Neutrophil (primary cell): Measurements from ENCODE around the gene JMY.

Experiments used
- H3K27ac ChIP-seq: fragments of 200-600 bp; sonication (generic); 2 replicates; pipeline ENCODE4 v1.5.1; 2016; ENCODE audit warnings: mild to moderate bottlenecking, moderate library complexity
- H3K27me3 ChIP-seq: fragments of 200-600 bp; sonication (generic); 2 replicates; pipeline ENCODE4 v1.6.0; 2016; ENCODE audit warnings: mild to moderate bottlenecking
- H3K36me3 ChIP-seq: fragments of 200-600 bp; sonication (generic); 2 replicates; pipeline ENCODE4 v1.5.1; 2017
- H3K4me1 ChIP-seq, 2 experiments: fragments of 200-600 bp in 1 of 2; sonication (generic) in 1 of 2; 1 replicate in 1 of 2; 2 replicates in 1 of 2; pipeline versions ENCODE4 v1.5.1 to v1.6.1; 2013 to 2016; ENCODE audit warnings: low read depth in 1 of 2, low read length in 1 of 2, mild to moderate bottlenecking in 1 of 2, moderate library complexity in 1 of 2; ENCODE audit not compliant: control insufficient read depth in 1 of 2, insufficient read depth in 1 of 2
- H3K4me3 ChIP-seq, 2 experiments: fragments of 200-600 bp in 1 of 2; sonication (generic) in 1 of 2; 1 replicate in 1 of 2; 2 replicates in 1 of 2; pipeline ENCODE4 v1.5.1; 2013 to 2016; ENCODE audit warnings: low read depth in 1 of 2, low read length in 1 of 2, mild to moderate bottlenecking in 1 of 2, moderate library complexity in 1 of 2
- H3K9me3 ChIP-seq: fragments of 200-600 bp; sonication (generic); 2 replicates; pipeline ENCODE4 v1.5.1; 2016
- CTCF ChIP-seq: fragments of 200-600 bp; sonication (generic); IDR thresholded peaks from 2 replicates; pipeline ENCODE4 v1.5.1; 2016; ENCODE audit warnings: antibody characterized with exemption

JMY gene

GRCh38 chr5:79273341-79273740, 37.4 kb downstream of the JMY start:
- Histone ChIP-seq H3K27me3 (no peaks in the 10 kb centered on the region), H3K36me3 (no peaks in the 10 kb centered on the region), H3K27ac (no peak overlapping the region), H3K4me3 (no peak overlapping the region), H3K9me3 (no peaks in the 10 kb centered on the region), H3K4me1 (no peaks in the 10 kb centered on the region)
- no peak for TF ChIP-seq CTCF

- Histone ChIP-seq H3K27ac (no peak overlapping the region), H3K27me3 (no peaks in the 10 kb centered on the region), H3K4me3 (no peak overlapping the region), H3K36me3 (no peaks in the 10 kb centered on the region), H3K4me1 (no peaks in the 10 kb centered on the region), H3K9me3 (no peaks in the 10 kb centered on the region)
- TF ChIP-seq CTCF = no peak
These were observed 48.9 kb downstream of the JMY start for GRCh38 chr5:79284846-79285245.

GRCh38 chr5:79285285-79285684, 49.4 kb downstream of the JMY start:
- TF ChIP-seq CTCF = no peak
- no peaks in the 10 kb centered on the region for H3K27me3 ChIP-seq
- no peaks in the 10 kb centered on the region for H3K9me3 ChIP-seq
- no peak overlapping the region for H3K27ac ChIP-seq
- H3K4me1 ChIP-seq = no peaks in the 10 kb centered on the region
- H3K4me3 ChIP-seq = no peak overlapping the region
- no peaks in the 10 kb centered on the region for H3K36me3 ChIP-seq

GRCh38 chr5:79285833-79286232, 49.9 kb downstream of the JMY start:
- no peak for TF ChIP-seq CTCF
- no peak overlapping the region for H3K27ac ChIP-seq

GRCh38 chr5:79287380-79287779, 51.4 kb downstream of the JMY start:
- no peaks in the 10 kb centered on the region for H3K27me3 ChIP-seq
- no peak overlapping the region for H3K4me3 ChIP-seq
- H3K27ac ChIP-seq = no peak overlapping the region
- no peaks in the 10 kb centered on the region for H3K9me3 ChIP-seq
- TF ChIP-seq CTCF = no peak
- H3K36me3 ChIP-seq = no peaks in the 10 kb centered on the region
- no peaks in the 10 kb centered on the region for H3K4me1 ChIP-seq

More at GRCh38 chr5:79285833-79286232, 49.9 kb downstream of the JMY start:
- H3K9me3 ChIP-seq = no peaks in the 10 kb centered on the region
- no peaks in the 10 kb centered on the region for H3K27me3 ChIP-seq
- H3K36me3 ChIP-seq = no peaks in the 10 kb centered on the region
- H3K4me3 ChIP-seq = no peak overlapping the region
- H3K4me1 ChIP-seq = no peaks in the 10 kb centered on the region

- no peaks in the 10 kb centered on the region for H3K9me3 ChIP-seq
- no peak overlapping the region for H3K27ac ChIP-seq
- no peak for TF ChIP-seq CTCF
- H3K27me3 ChIP-seq = no peaks in the 10 kb centered on the region
- no peaks in the 10 kb centered on the region for H3K4me1 ChIP-seq
- H3K36me3 ChIP-seq = no peaks in the 10 kb centered on the region
- H3K4me3 ChIP-seq = no peak overlapping the region
These were observed 52.0 kb downstream of the JMY start for GRCh38 chr5:79287907-79288306.
